Measurements from ENCODE around the gene EDNRA. TPM values are rescaled to one million over a fixed set of nuclear protein-coding genes. Genes with fewer than 3 reads are reported as not detected.

Gene EDNRA
- total and polyA plus RNA-seq, 7 experiments from 2014 or later = not detected

DNA sequence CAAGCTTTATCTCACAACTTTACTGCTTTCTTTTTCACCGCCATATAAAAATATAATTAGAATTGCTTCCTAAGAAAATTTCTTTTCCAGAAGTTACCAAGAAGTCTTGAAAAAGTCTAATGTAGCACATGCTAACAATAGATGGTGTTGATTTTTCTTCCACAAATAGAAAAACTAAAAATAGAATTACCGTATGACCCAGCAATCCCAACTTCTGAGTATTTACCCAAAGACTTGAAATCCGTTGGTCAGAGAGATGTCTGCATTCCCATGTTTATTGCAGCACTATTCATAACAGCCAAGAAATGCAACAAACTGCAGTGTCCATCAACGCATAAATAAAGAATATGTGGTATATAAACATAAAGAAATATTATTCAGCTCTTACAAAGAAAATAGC, 17.8 kb upstream of the EDNRA start:
- Histone ChIP-seq H3K27me3 (ENCODE audit: control insufficient read depth in 2 of 2, insufficient read depth in 2 of 2, low read length in 2 of 2) (no peaks in the 10 kb centered on the region), H3K4me3 (ENCODE audit: low read length) (no peak overlapping the region), H3K27ac (ENCODE audit: low read depth, low read length) (no peak overlapping the region), H3K36me3 (ENCODE audit: control insufficient read depth in 2 of 3, insufficient read depth in 3 of 3, low read length in 3 of 3) (no peaks in the 10 kb centered on the region), H3K9me3 (ENCODE audit: control insufficient read depth in 2 of 3, low read length in 3 of 3) (peaks cover 0 to 6% (median 0%) of the 10 kb centered on the region in 3 experiments), H3K4me1 (ENCODE audit: control insufficient read depth in 2 of 2, insufficient read depth in 2 of 2, low read length in 2 of 2) (no peaks in the 10 kb centered on the region)
- intact Hi-C loops (cut with micrococcal nuclease) = no loop called here
- CTCF ChIA-PET = no interaction called here
- no peaks in the 10 kb centered on the region for H3K4me1 Mint-ChIP-seq
- ATAC-seq = no peak
- peaks cover 0 to 11% (median 5%) of the 10 kb centered on the region in 11 donors for H3K9me3 Mint-ChIP-seq
- H3K36me3 Mint-ChIP-seq = no peaks in the 10 kb centered on the region
- no peak overlapping the region for H3K4me3 Mint-ChIP-seq
- DNase-seq = no peak
- POLR2A ChIA-PET = no interaction called here
- H3K27me3 Mint-ChIP-seq = peaks cover 0 to 4% (median 0%) of the 10 kb centered on the region in 5 donors
- H3K27ac Mint-ChIP-seq = no peak overlapping the region

DNA sequence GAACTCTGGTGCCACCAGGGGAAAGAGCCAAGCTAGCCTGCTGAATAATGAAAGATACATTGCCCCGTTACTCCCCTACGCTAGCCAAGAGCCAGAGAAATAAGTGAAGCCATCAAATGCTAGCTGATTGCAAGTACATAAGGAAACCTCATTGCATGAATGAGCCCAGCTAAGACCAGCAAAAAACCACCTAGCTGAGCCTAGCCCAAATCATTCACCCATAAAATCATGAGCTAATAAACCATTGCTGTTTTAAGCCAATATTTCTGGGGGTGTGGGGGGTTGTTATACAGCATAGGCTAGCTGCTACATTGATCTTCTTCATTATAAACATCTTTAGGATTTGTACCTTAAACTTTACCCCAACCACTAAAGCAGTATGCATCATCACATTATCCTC, 15.4 kb upstream of the EDNRA start:
- H3K27me3 ChIP-seq (ENCODE audit: control insufficient read depth in 2 of 2, insufficient read depth in 2 of 2, low read length in 2 of 2) = no peaks in the 10 kb centered on the region
- ChIA-PET POLR2A (no interaction called here), CTCF (no interaction called here)
- H3K36me3 ChIP-seq (ENCODE audit: control insufficient read depth in 2 of 3, insufficient read depth in 3 of 3, low read length in 3 of 3) = no peaks in the 10 kb centered on the region
- H3K4me1 ChIP-seq (ENCODE audit: control insufficient read depth in 2 of 2, insufficient read depth in 2 of 2, low read length in 2 of 2) = no peaks in the 10 kb centered on the region
- Mint-ChIP-seq H3K27ac (no peak overlapping the region), H3K4me1 (no peaks in the 10 kb centered on the region), H3K36me3 (no peaks in the 10 kb centered on the region), H3K9me3 (peaks cover 4 to 15% (median 9%) of the 10 kb centered on the region in 11 donors), H3K4me3 (no peak overlapping the region), H3K27me3 (peaks cover 0 to 4% (median 0%) of the 10 kb centered on the region in 5 donors)
- H3K27ac ChIP-seq (ENCODE audit: low read depth, low read length) = no peak overlapping the region
- H3K9me3 ChIP-seq (ENCODE audit: control insufficient read depth in 2 of 3, low read length in 3 of 3) = peaks cover 0 to 6% (median 0%) of the 10 kb centered on the region in 3 experiments
- ATAC-seq (no peak), DNase-seq (no peak)
- H3K4me3 ChIP-seq (ENCODE audit: low read length) = no peak overlapping the region
- intact Hi-C loops (cut with micrococcal nuclease) = no loop called here

DNA sequence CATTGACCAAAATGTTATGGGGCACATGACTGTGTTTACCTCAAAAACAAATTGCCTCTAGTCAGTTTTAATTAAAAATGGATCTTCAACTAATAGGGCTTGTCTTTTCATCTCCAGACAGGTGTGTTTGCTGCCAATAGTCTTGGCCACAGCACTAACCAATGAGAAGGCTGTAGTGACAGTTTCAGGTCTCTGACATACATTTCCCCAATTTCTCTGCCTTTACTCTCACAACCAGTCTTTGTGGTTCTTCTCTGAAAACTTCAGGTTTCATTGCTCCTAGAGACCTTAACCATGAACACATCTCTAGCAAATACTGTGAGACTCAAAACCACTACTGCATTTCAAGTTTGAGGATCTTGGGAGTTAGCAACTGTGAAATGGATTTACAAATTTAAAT, 3.5 kb upstream of the EDNRA start:
- Histone ChIP-seq H3K4me3 (ENCODE audit: low read length) (no peak overlapping the region), H3K4me1 (ENCODE audit: control insufficient read depth in 2 of 2, insufficient read depth in 2 of 2, low read length in 2 of 2) (no peaks in the 10 kb centered on the region), H3K36me3 (ENCODE audit: control insufficient read depth in 2 of 3, insufficient read depth in 3 of 3, low read length in 3 of 3) (no peaks in the 10 kb centered on the region), H3K9me3 (ENCODE audit: control insufficient read depth in 2 of 3, low read length in 3 of 3) (no peaks in the 10 kb centered on the region), H3K27ac (ENCODE audit: low read depth, low read length) (no peak overlapping the region), H3K27me3 (ENCODE audit: control insufficient read depth in 2 of 2, insufficient read depth in 2 of 2, low read length in 2 of 2) (no peaks in the 10 kb centered on the region)
- peaks cover 0 to 9% (median 2%) of the 10 kb centered on the region in 11 donors for H3K9me3 Mint-ChIP-seq
- intact Hi-C loops (cut with micrococcal nuclease) = no loop called here
- ChIA-PET POLR2A (no interaction called here), CTCF (no interaction called here)
- no peaks in the 10 kb centered on the region for H3K4me1 Mint-ChIP-seq
- no peak overlapping the region for H3K27ac Mint-ChIP-seq
- DNase-seq (no peak), ATAC-seq (no peak)
- H3K36me3 Mint-ChIP-seq = peaks cover 0 to 4% (median 0%) of the 10 kb centered on the region in 5 donors
- peaks cover 35 to 52% (median 46%) of the 10 kb centered on the region in 5 donors for H3K27me3 Mint-ChIP-seq
- H3K4me3 Mint-ChIP-seq = no peak overlapping the region

DNA sequence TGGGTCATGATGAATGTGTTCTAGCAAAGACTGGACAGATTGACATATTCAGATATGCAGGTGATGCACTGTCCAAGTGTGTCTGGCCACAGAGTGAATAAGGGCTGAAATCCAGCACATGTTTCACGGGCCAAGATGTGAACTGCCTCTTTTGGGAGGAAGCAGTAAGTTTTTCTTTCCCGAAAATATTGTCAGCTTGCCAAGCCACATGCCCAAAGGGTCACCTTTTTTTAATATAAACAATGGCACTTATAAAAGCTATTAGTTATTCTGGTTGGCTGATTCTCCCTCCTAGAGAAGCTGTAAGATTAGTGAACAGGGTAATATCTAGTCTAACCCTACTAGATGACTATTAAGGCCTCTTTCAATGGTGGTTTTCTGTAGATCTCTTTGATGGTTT, 1.5 kb upstream of the EDNRA start:
- Histone ChIP-seq H3K36me3 (ENCODE audit: control insufficient read depth in 2 of 3, insufficient read depth in 3 of 3, low read length in 3 of 3) (no peaks in the 10 kb centered on the region), H3K27me3 (ENCODE audit: control insufficient read depth in 2 of 2, insufficient read depth in 2 of 2, low read length in 2 of 2) (no peaks in the 10 kb centered on the region), H3K4me1 (ENCODE audit: control insufficient read depth in 2 of 2, insufficient read depth in 2 of 2, low read length in 2 of 2) (no peaks in the 10 kb centered on the region), H3K27ac (ENCODE audit: low read depth, low read length) (no peak overlapping the region), H3K4me3 (ENCODE audit: low read length) (no peak overlapping the region), H3K9me3 (ENCODE audit: control insufficient read depth in 2 of 3, low read length in 3 of 3) (no peaks in the 10 kb centered on the region)
- no peak overlapping the region for H3K27ac Mint-ChIP-seq
- ATAC-seq (no peak), DNase-seq (no peak)
- H3K4me3 Mint-ChIP-seq = no peak overlapping the region
- intact Hi-C loops (cut with micrococcal nuclease) = no loop called here
- peaks cover 0 to 7% (median 1%) of the 10 kb centered on the region in 11 donors for H3K9me3 Mint-ChIP-seq
- peaks cover 36 to 50% (median 43%) of the 10 kb centered on the region in 5 donors for H3K27me3 Mint-ChIP-seq
- ChIA-PET CTCF (no interaction called here), POLR2A (no interaction called here)
- H3K36me3 Mint-ChIP-seq = peaks cover 0 to 4% (median 0%) of the 10 kb centered on the region in 5 donors
- no peaks in the 10 kb centered on the region for H3K4me1 Mint-ChIP-seq

DNA sequence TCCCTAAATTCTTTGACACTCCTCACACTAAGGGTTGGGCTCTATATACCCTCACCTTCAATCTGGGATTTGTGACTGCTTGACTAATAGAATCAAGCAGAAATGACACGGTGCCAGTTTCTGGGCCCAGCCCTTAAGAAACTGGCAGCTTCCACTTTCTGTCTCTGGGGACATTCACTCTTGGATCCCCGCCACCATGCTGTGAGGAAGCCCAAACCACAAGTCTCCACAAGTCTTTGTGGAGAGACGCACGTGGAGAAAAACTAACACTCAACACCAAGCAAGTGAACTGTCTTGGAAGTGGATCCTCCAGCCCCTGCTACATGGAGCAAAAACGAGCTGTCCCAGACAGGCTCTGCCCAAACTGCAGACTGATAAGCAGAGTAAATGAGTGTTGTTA, 1.1 kb upstream of the EDNRA start:
- H3K9me3 ChIP-seq (ENCODE audit: control insufficient read depth in 2 of 3, low read length in 3 of 3) = no peaks in the 10 kb centered on the region
- no peak for DNase-seq
- intact Hi-C loops (cut with micrococcal nuclease) = no loop called here
- H3K27me3 ChIP-seq (ENCODE audit: control insufficient read depth in 2 of 2, insufficient read depth in 2 of 2, low read length in 2 of 2) = no peaks in the 10 kb centered on the region
- ChIA-PET CTCF (no interaction called here), POLR2A (no interaction called here)
- no peaks in the 10 kb centered on the region for H3K36me3 ChIP-seq (ENCODE audit: control insufficient read depth in 2 of 3, insufficient read depth in 3 of 3, low read length in 3 of 3)
- no peak overlapping the region for H3K27ac ChIP-seq (ENCODE audit: low read depth, low read length)
- Mint-ChIP-seq H3K27me3 (peaks cover 35 to 50% (median 42%) of the 10 kb centered on the region in 5 donors), H3K9me3 (peaks cover 0 to 6% (median 1%) of the 10 kb centered on the region in 11 donors), H3K36me3 (peaks cover 0 to 4% (median 0%) of the 10 kb centered on the region in 5 donors), H3K4me3 (no peak overlapping the region), H3K4me1 (no peaks in the 10 kb centered on the region), H3K27ac (no peak overlapping the region)
- H3K4me3 ChIP-seq (ENCODE audit: low read length) = no peak overlapping the region
- H3K4me1 ChIP-seq (ENCODE audit: control insufficient read depth in 2 of 2, insufficient read depth in 2 of 2, low read length in 2 of 2) = no peaks in the 10 kb centered on the region
- no peak for ATAC-seq

DNA sequence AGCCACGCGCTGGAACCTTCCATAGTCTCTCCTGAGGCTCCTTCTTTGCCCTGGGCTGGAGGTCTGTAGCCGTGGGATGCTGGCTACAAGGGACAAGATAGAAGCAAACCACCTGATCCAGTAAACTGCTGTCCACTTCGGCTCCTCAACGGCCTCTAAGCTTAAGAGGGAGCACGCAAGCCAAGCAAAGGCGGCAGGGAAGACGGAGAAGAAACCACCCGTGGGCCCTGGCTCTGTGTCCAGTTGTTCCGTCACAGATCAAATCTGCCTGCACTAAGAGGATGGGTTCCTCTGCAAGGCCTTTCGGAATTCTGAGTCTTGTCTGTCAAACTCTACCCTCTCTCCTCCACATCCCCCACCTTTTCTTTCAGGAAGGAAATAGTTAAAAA, 401 bp upstream of the EDNRA start:
- POLR2A ChIA-PET = no interaction called here
- Histone ChIP-seq H3K27me3 (ENCODE audit: control insufficient read depth in 2 of 2, insufficient read depth in 2 of 2, low read length in 2 of 2) (no peaks in the 10 kb centered on the region), H3K4me1 (ENCODE audit: control insufficient read depth in 2 of 2, insufficient read depth in 2 of 2, low read length in 2 of 2) (no peaks in the 10 kb centered on the region), H3K9me3 (ENCODE audit: control insufficient read depth in 2 of 3, low read length in 3 of 3) (no peaks in the 10 kb centered on the region), H3K36me3 (ENCODE audit: control insufficient read depth in 2 of 3, insufficient read depth in 3 of 3, low read length in 3 of 3) (no peaks in the 10 kb centered on the region), H3K27ac (ENCODE audit: low read depth, low read length) (no peak overlapping the region), H3K4me3 (ENCODE audit: low read length) (no peak overlapping the region)
- ATAC-seq (no peak), DNase-seq (no peak)
- H3K4me1 Mint-ChIP-seq = no peaks in the 10 kb centered on the region
- no peak overlapping the region for H3K4me3 Mint-ChIP-seq
- H3K36me3 Mint-ChIP-seq = peaks cover 0 to 4% (median 0%) of the 10 kb centered on the region in 5 donors
- CTCF ChIA-PET = no interaction called here
- intact Hi-C loops (cut with micrococcal nuclease) = no loop called here
- H3K27me3 Mint-ChIP-seq = peaks cover 40 to 50% (median 42%) of the 10 kb centered on the region in 5 donors
- H3K27ac Mint-ChIP-seq = no peak overlapping the region
- peaks cover 0 to 6% (median 0%) of the 10 kb centered on the region in 11 donors for H3K9me3 Mint-ChIP-seq

DNA sequence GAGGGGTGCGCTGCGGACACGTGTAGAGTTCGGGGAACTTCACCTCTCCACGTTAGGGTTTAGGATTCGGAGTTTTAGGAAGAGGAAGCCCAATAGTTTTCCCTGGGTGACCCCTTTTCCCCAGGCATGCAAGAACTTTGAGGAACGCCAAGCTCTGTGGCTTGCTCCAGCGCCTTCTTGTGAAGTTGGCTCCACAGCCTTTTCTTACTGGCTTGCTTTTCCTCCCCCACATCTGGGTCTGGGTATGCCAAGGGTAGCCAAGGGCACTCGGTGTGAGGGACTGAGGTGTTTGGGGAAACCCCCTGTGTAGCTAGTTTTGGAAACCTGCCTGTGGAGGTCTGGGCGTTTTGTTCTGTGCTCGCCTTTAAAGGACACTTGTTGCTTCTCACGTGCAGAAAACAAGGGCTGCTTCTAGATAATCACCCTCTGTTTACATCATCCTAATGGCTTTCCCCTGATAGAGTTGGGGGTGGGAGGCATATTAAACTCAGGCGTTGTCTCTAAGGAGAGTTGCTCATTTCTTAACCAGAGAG, 746 bp downstream of the EDNRA start:
- Histone ChIP-seq H3K27ac (ENCODE audit: low read depth, low read length) (no peak overlapping the region), H3K4me3 (ENCODE audit: low read length) (no peak overlapping the region), H3K9me3 (ENCODE audit: control insufficient read depth in 2 of 3, low read length in 3 of 3) (no peaks in the 10 kb centered on the region), H3K27me3 (ENCODE audit: control insufficient read depth in 2 of 2, insufficient read depth in 2 of 2, low read length in 2 of 2) (no peaks in the 10 kb centered on the region), H3K36me3 (ENCODE audit: control insufficient read depth in 2 of 3, insufficient read depth in 3 of 3, low read length in 3 of 3) (no peaks in the 10 kb centered on the region), H3K4me1 (ENCODE audit: control insufficient read depth in 2 of 2, insufficient read depth in 2 of 2, low read length in 2 of 2) (no peaks in the 10 kb centered on the region)
- intact Hi-C loops (cut with micrococcal nuclease) = no loop called here
- ATAC-seq = no peak
- Mint-ChIP-seq H3K4me1 (no peaks in the 10 kb centered on the region), H3K9me3 (peaks cover 0 to 6% (median 0%) of the 10 kb centered on the region in 11 donors), H3K4me3 (peak overlapping the region in 1 of 10 donors; percentile 9), H3K27me3 (peaks cover 40 to 43% (median 41%) of the 10 kb centered on the region in 5 donors), H3K36me3 (peaks cover 0 to 4% (median 0%) of the 10 kb centered on the region in 5 donors), H3K27ac (no peak overlapping the region)
- POLR2A ChIA-PET = no interaction called here
- CTCF ChIA-PET = no interaction called here
- no peak for DNase-seq

Data from naive thymus-derived CD4-positive, alpha-beta T cell (primary cell).